ENCODE data around the gene ARFRP1.
"Not testable (repeated sequence)": the region's sequence is repeated elsewhere in the genome, so short reads cannot be mapped to it uniquely, and the experiment has no call there.

ARFRP1 gene

GRCh38 chr20:63673951-63674350, 33.8 kb downstream of the ARFRP1 start:
- no peak for DNase-seq

- no peak for DNase-seq
These were observed 35.1 kb downstream of the ARFRP1 start for GRCh38 chr20:63672666-63673065.

- not testable (repeated sequence) for DNase-seq
These were observed 36.1 kb downstream of the ARFRP1 start for GRCh38 chr20:63671695-63672094.

- DNase-seq = no peak
These were observed 39.4 kb downstream of the ARFRP1 start for GRCh38 chr20:63668351-63668750.

- no peak for DNase-seq
These were observed 39.9 kb downstream of the ARFRP1 start for GRCh38 chr20:63667858-63668257.

GRCh38 chr20:63665708-63666107, 42.1 kb downstream of the ARFRP1 start:
- DNase-seq = no peak

GRCh38 chr20:63664861-63665594, 42.7 kb downstream of the ARFRP1 start:
- no peak for DNase-seq

- DNase-seq = no peak
These were observed 43.5 kb downstream of the ARFRP1 start for GRCh38 chr20:63664143-63664851.

GRCh38 chr20:63663332-63664066, 44.3 kb downstream of the ARFRP1 start:
- DNase-seq = no peak

- DNase-seq = no peak
These were observed 45.0 kb downstream of the ARFRP1 start for GRCh38 chr20:63662813-63663189.

- no peak for DNase-seq
These were observed 45.6 kb downstream of the ARFRP1 start for GRCh38 chr20:63661959-63662812.

- no peak for DNase-seq
These were observed 46.7 kb downstream of the ARFRP1 start for GRCh38 chr20:63661108-63661507.

- DNase-seq = no peak
These were observed 47.2 kb downstream of the ARFRP1 start for GRCh38 chr20:63660622-63661021.

- not testable (repeated sequence) for DNase-seq
These were observed 47.6 kb downstream of the ARFRP1 start for GRCh38 chr20:63660174-63660573.

GRCh38 chr20:63659370-63659769, 48.4 kb downstream of the ARFRP1 start:
- no peak for DNase-seq

GRCh38 chr20:63658749-63659187, 49.0 kb downstream of the ARFRP1 start:
- DNase-seq = peak in 1 of 5 experiments; percentile 45

GRCh38 chr20:63657937-63658748, 49.6 kb downstream of the ARFRP1 start, which contains the start of gene RTEL1:
Gene RTEL1 (plus strand): TSS chr20:63658312. CDS start chr20:63659403, 1,091 bp downstream.
- DNase-seq = peak; percentile 73 to 91 (median 81)

GRCh38 chr20:63657260-63657936, 50.4 kb downstream of the ARFRP1 start:
- no peak for DNase-seq

- no peak for DNase-seq
These were observed 51.3 kb downstream of the ARFRP1 start for GRCh38 chr20:63656451-63656850.

GRCh38 chr20:63655249-63655648, 52.5 kb downstream of the ARFRP1 start:
- DNase-seq = no peak

All from T-helper 2 cell (primary cell).